CD8-positive, alpha-beta memory T cell (primary cell): ENCODE data around the gene COL25A1. TPM values are rescaled to one million over a fixed set of nuclear protein-coding genes. Genes with fewer than 3 reads are reported as not detected.

ENCODE experiments used
- CTCF ChIA-PET: fragments of 350-600 bp; sonication (Branson Sonifier 250); formaldehyde crosslinking; loops from one replicate; lab custom pipeline; 2021; ENCODE audit warnings: antibody characterized with exemption; lab: Charles Lee
- POLR2A ChIA-PET: fragments of 350-600 bp; sonication (Branson Sonifier 250); formaldehyde crosslinking; loops from one replicate; lab custom pipeline; 2021; ENCODE audit warnings: antibody characterized with exemption; lab: Charles Lee
- DNase-seq, 5 donors: peaks; one replicate each; pipeline versions ENCODE4 v3.0.0 to v3.0.0-alpha.2; 2020 to 2022; ENCODE audit warnings: mixed read lengths in 1 of 5
- H3K27ac ChIP-seq: one replicate; pipeline ENCODE4 v1.7.0; 2013; ENCODE audit warnings: low read depth, mild to moderate bottlenecking, low read length, moderate library complexity
- H3K27me3 ChIP-seq: 2 replicates; pipeline ENCODE4 v1.7.0; 2013; ENCODE audit warnings: low read length, mild to moderate bottlenecking; ENCODE audit not compliant: insufficient read depth, poor library complexity, severe bottlenecking
- H3K36me3 ChIP-seq: 2 replicates; pipeline ENCODE4 v1.7.0; 2013; ENCODE audit warnings: mild to moderate bottlenecking, low read length, moderate library complexity; ENCODE audit not compliant: insufficient read depth
- H3K4me1 ChIP-seq: 2 replicates; pipeline ENCODE4 v1.7.0; 2013; ENCODE audit warnings: mild to moderate bottlenecking, low read length, moderate library complexity; ENCODE audit not compliant: insufficient read depth
- H3K4me3 ChIP-seq: 2 replicates; pipeline ENCODE4 v1.7.0; 2013; ENCODE audit warnings: mild to moderate bottlenecking, low read length
- H3K9me3 ChIP-seq: 2 replicates; pipeline ENCODE4 v1.7.0; 2013; ENCODE audit warnings: mild to moderate bottlenecking, low read length
- H3K27ac Mint-ChIP-seq, 8 donors: one replicate each; pipeline ENCODE4 v1.8.0; 2020 to 2021; ENCODE audit warnings: mixed read lengths in 8 of 8, mild to moderate bottlenecking in 6 of 8, inconsistent platforms in 3 of 8, moderate library complexity in 3 of 8
- H3K27me3 Mint-ChIP-seq, 2 donors: one replicate each; pipeline ENCODE4 v1.8.0; 2020 to 2021; ENCODE audit warnings: mixed read lengths in 2 of 2, mild to moderate bottlenecking in 1 of 2, moderate library complexity in 1 of 2
- H3K36me3 Mint-ChIP-seq, 3 donors: one replicate each; pipeline ENCODE4 v1.8.0; 2020 to 2021; ENCODE audit warnings: mixed read lengths in 3 of 3, inconsistent platforms in 1 of 3, mild to moderate bottlenecking in 1 of 3
- H3K4me1 Mint-ChIP-seq, 3 donors: one replicate each; pipeline ENCODE4 v1.8.0; 2020 to 2021; ENCODE audit warnings: mixed read lengths in 3 of 3, inconsistent platforms in 1 of 3, mild to moderate bottlenecking in 1 of 3
- H3K4me3 Mint-ChIP-seq, 7 donors: one replicate each; pipeline ENCODE4 v1.8.0; 2020 to 2021; ENCODE audit warnings: mixed read lengths in 7 of 7, mild to moderate bottlenecking in 6 of 7, moderate library complexity in 4 of 7, inconsistent platforms in 2 of 7
- H3K9me3 Mint-ChIP-seq, 5 donors: one replicate each; pipeline ENCODE4 v1.8.0; 2020 to 2022; ENCODE audit warnings: mixed read lengths in 5 of 5, mild to moderate bottlenecking in 3 of 5, moderate library complexity in 2 of 5, inconsistent platforms in 1 of 5
- polyA plus RNA-seq: library from polyadenylated mRNA; unstranded; fragments of 300-500 nt; fragmentation: Illumina TruSeq; gene quantifications from one replicate; pipeline ENCODE4 v1.2.3, GENCODE V29; 2021
- total RNA-seq, 2 experiments: library from RNA; stranded (reverse); gene quantifications; one replicate each; pipeline ENCODE4 v1.2.3, GENCODE V29; 2021

Gene COL25A1
- total and polyA plus RNA-seq, 3 experiments from 2014 or later, result not detected

DNA sequence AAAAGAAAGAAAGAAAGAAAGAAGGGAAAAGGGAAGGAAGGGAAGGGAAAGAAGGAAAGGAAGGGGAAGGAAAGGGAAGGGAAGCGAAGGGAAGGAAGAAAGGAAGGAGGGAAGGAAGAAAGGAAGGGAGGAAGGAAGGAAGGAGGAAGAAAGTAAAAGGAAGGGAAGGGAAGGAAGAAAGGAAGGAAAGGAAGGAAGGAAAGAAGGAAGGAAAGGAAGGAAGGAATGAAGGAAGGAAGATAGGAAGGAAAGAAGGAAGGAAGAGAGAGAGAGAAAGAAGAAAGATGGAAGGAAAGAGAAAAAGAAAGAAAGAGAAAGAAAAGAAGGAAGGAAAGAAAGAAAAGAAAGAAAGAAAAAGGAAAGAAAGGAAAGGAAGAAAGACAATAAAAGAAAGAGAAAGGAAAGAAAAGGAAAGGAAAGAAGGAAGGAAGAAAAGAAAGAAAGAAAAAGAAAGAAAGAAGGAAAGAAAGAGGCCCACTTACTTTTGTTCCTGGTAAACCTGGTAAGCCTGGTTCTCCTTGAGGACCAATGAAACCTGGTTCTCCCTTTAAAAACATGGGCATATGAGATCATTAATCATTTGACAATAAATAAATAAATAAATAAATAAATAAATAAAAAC, 433.7 kb downstream of the COL25A1 start:
- CTCF ChIA-PET, result no interaction called here
- H3K4me1 Mint-ChIP-seq, result no peaks in the 10 kb centered on the region

DNA sequence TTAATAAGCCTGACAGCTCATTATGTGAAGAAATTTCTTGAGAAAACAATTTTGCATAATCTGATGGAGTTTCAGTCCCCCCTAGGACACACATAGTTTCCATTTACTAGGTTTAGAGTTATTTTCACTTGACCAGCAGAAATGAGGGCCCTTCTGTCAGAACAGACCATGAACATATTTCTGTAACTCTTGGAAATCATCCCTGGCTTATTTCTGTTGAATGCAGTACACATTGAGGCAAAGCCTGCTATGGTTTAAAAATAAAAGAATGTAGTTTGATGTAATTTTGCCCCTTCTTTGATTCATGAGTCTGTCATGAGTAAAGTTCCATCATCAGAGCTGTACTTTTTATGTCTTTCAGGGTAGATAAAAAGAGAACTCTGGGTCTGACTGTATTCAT, 435.0 kb downstream of the COL25A1 start:
- Mint-ChIP-seq H3K27ac (no peak overlapping the region), H3K4me1 (no peaks in the 10 kb centered on the region), H3K9me3 (peaks cover 0 to 2% (median 0%) of the 10 kb centered on the region in 5 donors), H3K36me3 (no peaks in the 10 kb centered on the region), H3K4me3 (no peak overlapping the region), H3K27me3 (peaks cover 4 to 7% of the 10 kb centered on the region in 2 donors)
- no peak for DNase-seq
- Histone ChIP-seq H3K36me3 (no peaks in the 10 kb centered on the region), H3K4me1 (no peaks in the 10 kb centered on the region), H3K27ac (no peak overlapping the region), H3K27me3 (no peaks in the 10 kb centered on the region), H3K4me3 (no peak overlapping the region), H3K9me3 (no peaks in the 10 kb centered on the region)
- POLR2A ChIA-PET, result no interaction called here
- CTCF ChIA-PET, result no interaction called here

More for the DNA sequence above, 433.7 kb downstream of the COL25A1 start:
- no peaks in the 10 kb centered on the region for H3K4me1 ChIP-seq
- H3K36me3 ChIP-seq, result no peaks in the 10 kb centered on the region
- no peaks in the 10 kb centered on the region for H3K36me3 Mint-ChIP-seq
- no peaks in the 10 kb centered on the region for H3K27me3 ChIP-seq
- no peak overlapping the region for H3K4me3 Mint-ChIP-seq
- POLR2A ChIA-PET, result no interaction called here
- no peaks in the 10 kb centered on the region for H3K9me3 ChIP-seq
- peaks cover 4 to 12% of the 10 kb centered on the region in 2 donors for H3K27me3 Mint-ChIP-seq
- no peak for DNase-seq
- no peak overlapping the region for H3K27ac ChIP-seq
- peaks cover 0 to 2% (median 0%) of the 10 kb centered on the region in 5 donors for H3K9me3 Mint-ChIP-seq
- no peak overlapping the region for H3K27ac Mint-ChIP-seq
- no peak overlapping the region for H3K4me3 ChIP-seq

DNA sequence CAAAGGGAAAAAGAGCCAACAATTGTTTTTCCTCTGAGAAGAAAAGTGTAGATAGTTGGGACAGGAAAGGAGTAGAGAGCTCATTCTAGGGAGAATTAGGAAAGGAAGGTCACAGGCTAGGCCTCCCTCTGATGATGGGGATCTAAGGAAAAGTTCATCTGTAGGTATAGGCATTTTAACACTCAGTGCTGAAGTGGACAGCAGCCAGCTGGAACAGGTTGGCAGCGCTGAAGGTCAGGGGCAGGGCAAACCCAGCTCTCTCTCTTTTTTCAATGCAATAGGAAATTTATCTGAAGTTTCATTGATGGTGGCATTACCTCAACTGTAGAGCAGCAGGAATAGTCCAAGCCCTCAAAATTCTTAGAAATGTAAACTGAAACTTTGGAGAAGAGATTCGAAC, 441.1 kb downstream of the COL25A1 start:
- ChIA-PET POLR2A (no interaction called here), CTCF (no interaction called here)
- no peaks in the 10 kb centered on the region for H3K9me3 Mint-ChIP-seq
- H3K36me3 ChIP-seq, result no peaks in the 10 kb centered on the region
- H3K27me3 ChIP-seq, result no peaks in the 10 kb centered on the region
- no peak overlapping the region for H3K4me3 ChIP-seq
- peaks cover 0 to 2% (median 0%) of the 10 kb centered on the region in 3 donors for H3K36me3 Mint-ChIP-seq
- H3K27me3 Mint-ChIP-seq, result peaks cover 0 to 4% of the 10 kb centered on the region in 2 donors
- H3K4me1 ChIP-seq, result no peaks in the 10 kb centered on the region
- H3K9me3 ChIP-seq, result no peaks in the 10 kb centered on the region
- H3K4me1 Mint-ChIP-seq, result no peaks in the 10 kb centered on the region
- H3K27ac Mint-ChIP-seq, result no peak overlapping the region
- no peak for DNase-seq
- no peak overlapping the region for H3K27ac ChIP-seq
- H3K4me3 Mint-ChIP-seq, result no peak overlapping the region

DNA sequence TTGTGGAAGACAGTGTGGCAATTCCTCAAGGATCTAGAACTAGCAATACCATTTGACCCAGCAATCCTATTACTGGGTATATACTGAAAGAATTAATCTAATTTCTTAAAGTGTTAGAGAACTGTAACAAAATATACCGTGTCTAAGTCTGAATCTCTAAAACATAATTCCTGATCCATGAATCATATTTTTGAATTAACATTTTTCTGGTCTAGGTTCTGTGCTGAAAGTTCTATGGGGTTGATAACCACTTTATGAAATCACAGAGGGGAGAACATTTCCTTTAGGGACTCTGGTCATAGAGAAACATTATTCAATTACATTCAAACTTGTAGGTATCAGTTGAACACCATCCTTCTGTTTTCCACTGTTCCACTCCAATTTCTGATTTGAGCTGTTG, 447.7 kb downstream of the COL25A1 start:
- Histone ChIP-seq H3K9me3 (no peaks in the 10 kb centered on the region), H3K4me1 (no peaks in the 10 kb centered on the region), H3K27ac (no peak overlapping the region), H3K36me3 (no peaks in the 10 kb centered on the region), H3K4me3 (no peak overlapping the region), H3K27me3 (no peaks in the 10 kb centered on the region)
- no peak for DNase-seq
- ChIA-PET POLR2A (no interaction called here), CTCF (no interaction called here)
- peaks cover 0 to 3% (median 0%) of the 10 kb centered on the region in 3 donors for H3K4me1 Mint-ChIP-seq
- H3K4me3 Mint-ChIP-seq, result no peak overlapping the region
- peaks cover 0 to 2% (median 0%) of the 10 kb centered on the region in 5 donors for H3K9me3 Mint-ChIP-seq
- H3K36me3 Mint-ChIP-seq, result no peaks in the 10 kb centered on the region
- H3K27me3 Mint-ChIP-seq, result peaks cover 3 to 16% of the 10 kb centered on the region in 2 donors
- H3K27ac Mint-ChIP-seq, result no peak overlapping the region

DNA sequence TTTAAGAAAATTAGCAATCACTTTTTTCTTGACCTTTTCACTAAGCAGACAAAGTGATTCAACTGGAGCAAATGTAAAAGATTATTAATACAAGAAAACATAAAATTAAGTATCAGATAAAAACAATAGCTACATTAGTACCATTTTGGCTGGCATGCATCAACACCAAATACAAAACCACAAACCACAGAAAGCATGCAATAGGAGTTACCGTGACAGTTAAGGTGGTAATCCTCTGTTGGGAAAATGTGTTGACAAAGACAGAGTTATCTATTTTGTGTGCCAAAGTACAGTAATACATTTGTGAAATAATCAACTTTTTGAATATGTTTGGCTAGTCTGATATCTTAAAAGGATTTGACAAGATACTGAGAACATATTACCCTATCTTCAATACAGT, 449.8 kb downstream of the COL25A1 start:
- H3K27ac Mint-ChIP-seq, result no peak overlapping the region
- Histone ChIP-seq H3K4me3 (no peak overlapping the region), H3K9me3 (no peaks in the 10 kb centered on the region), H3K27ac (no peak overlapping the region), H3K4me1 (no peaks in the 10 kb centered on the region), H3K27me3 (no peaks in the 10 kb centered on the region), H3K36me3 (no peaks in the 10 kb centered on the region)
- H3K4me1 Mint-ChIP-seq, result peaks cover 0 to 3% (median 0%) of the 10 kb centered on the region in 3 donors
- H3K9me3 Mint-ChIP-seq, result peaks cover 0 to 2% (median 0%) of the 10 kb centered on the region in 5 donors
- DNase-seq, result no peak
- peaks cover 6 to 27% of the 10 kb centered on the region in 2 donors for H3K27me3 Mint-ChIP-seq
- CTCF ChIA-PET, result no interaction called here
- POLR2A ChIA-PET, result no interaction called here
- H3K36me3 Mint-ChIP-seq, result no peaks in the 10 kb centered on the region
- H3K4me3 Mint-ChIP-seq, result no peak overlapping the region

DNA sequence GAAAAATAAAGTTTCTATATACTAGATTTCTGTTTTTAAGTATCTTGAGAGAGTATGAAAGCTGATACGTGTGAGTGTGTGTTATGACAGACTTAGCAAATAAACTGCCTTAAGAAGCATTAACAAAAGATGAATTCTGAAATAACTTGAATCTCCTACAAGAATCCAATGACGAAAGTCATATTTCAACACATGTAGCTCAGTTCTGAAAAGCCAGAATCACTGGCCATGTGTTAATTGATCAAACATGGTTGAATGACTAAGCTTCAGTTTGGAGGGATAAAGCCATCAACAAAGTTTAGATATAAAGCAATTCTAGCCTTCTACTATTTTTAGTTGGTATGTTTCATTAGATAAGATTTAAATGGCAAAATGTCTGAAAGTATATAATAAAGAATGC, 451.1 kb downstream of the COL25A1 start:
- Mint-ChIP-seq H3K9me3 (peaks cover 0 to 2% (median 0%) of the 10 kb centered on the region in 5 donors), H3K27ac (no peak overlapping the region), H3K27me3 (peaks cover 6 to 28% of the 10 kb centered on the region in 2 donors), H3K36me3 (no peaks in the 10 kb centered on the region), H3K4me1 (peaks cover 0 to 3% (median 0%) of the 10 kb centered on the region in 3 donors), H3K4me3 (no peak overlapping the region)
- Histone ChIP-seq H3K27ac (no peak overlapping the region), H3K9me3 (no peaks in the 10 kb centered on the region), H3K4me1 (no peaks in the 10 kb centered on the region), H3K4me3 (no peak overlapping the region), H3K27me3 (no peaks in the 10 kb centered on the region), H3K36me3 (no peaks in the 10 kb centered on the region)
- no peak for DNase-seq
- ChIA-PET POLR2A (no interaction called here), CTCF (no interaction called here)

DNA sequence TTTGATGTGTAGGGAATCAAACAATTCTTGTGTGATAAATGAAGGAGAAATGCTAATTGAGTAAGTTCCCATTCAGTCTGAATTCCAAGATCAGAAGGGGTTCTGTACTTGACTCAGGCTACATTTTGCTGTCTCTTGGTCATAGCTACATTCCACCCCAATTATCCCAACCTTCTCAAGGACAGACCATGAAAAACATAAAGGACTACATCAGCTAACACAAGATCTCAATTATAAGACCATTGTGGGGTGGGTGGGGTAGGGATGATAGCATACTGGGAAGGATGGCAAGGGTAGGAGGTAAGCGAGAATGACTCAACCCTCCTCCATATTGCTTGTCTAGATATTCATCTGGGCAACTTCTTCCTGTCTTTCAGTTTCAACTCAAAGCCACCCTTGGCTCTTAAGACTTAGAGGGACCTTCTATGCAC, 452.2 kb downstream of the COL25A1 start:
- no peak overlapping the region for H3K4me3 ChIP-seq
- ChIA-PET CTCF (no interaction called here), POLR2A (no interaction called here)
- Mint-ChIP-seq H3K36me3 (no peaks in the 10 kb centered on the region), H3K27me3 (peaks cover 6 to 28% of the 10 kb centered on the region in 2 donors), H3K4me1 (peaks cover 0 to 3% (median 0%) of the 10 kb centered on the region in 3 donors), H3K27ac (no peak overlapping the region), H3K9me3 (peaks cover 0 to 2% (median 0%) of the 10 kb centered on the region in 5 donors), H3K4me3 (no peak overlapping the region)
- no peaks in the 10 kb centered on the region for H3K4me1 ChIP-seq
- no peak overlapping the region for H3K27ac ChIP-seq
- no peaks in the 10 kb centered on the region for H3K27me3 ChIP-seq
- DNase-seq, result no peak
- H3K36me3 ChIP-seq, result no peaks in the 10 kb centered on the region
- H3K9me3 ChIP-seq, result no peaks in the 10 kb centered on the region

DNA sequence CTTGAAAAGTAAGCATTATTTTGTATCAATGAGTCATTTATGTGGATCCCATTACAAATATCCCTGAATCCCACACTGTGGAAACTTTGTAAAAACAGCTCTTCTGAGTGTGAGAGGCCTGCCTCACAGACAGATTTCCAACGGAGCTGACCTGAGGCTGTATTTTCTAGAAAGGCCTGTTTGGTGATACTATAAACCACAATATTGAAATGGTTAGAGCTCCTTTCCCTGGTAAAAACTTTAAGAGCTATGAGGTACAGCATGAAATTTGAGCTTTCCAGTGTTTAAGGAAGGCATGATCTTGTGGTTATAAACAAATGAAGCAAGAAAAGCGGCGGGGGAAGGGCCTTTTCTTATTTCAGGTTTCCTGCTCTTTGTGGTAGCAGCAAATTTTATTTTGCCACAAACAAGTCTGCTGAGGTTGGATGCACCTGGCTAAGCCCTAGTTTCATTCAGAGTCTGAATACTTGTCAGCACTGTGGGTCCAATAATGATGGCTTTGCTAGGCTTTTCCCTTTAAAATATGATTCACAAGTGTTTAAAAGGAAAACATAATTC, 452.8 kb downstream of the COL25A1 start:
- H3K36me3 ChIP-seq, result no peaks in the 10 kb centered on the region
- H3K9me3 ChIP-seq, result no peaks in the 10 kb centered on the region
- H3K27ac Mint-ChIP-seq, result no peak overlapping the region
- H3K4me3 Mint-ChIP-seq, result no peak overlapping the region
- CTCF ChIA-PET, result no interaction called here
- no peaks in the 10 kb centered on the region for H3K36me3 Mint-ChIP-seq
- no peaks in the 10 kb centered on the region for H3K4me1 ChIP-seq
- H3K27ac ChIP-seq, result no peak overlapping the region
- H3K27me3 Mint-ChIP-seq, result peaks cover 6 to 24% of the 10 kb centered on the region in 2 donors
- peaks cover 0 to 2% (median 0%) of the 10 kb centered on the region in 5 donors for H3K9me3 Mint-ChIP-seq
- H3K4me1 Mint-ChIP-seq, result peaks cover 0 to 3% (median 0%) of the 10 kb centered on the region in 3 donors
- POLR2A ChIA-PET, result no interaction called here
- no peak overlapping the region for H3K4me3 ChIP-seq
- DNase-seq, result no peak
- H3K27me3 ChIP-seq, result no peaks in the 10 kb centered on the region
